GM18873 (cell line): Measurements from ENCODE around the gene PKP1.

Source experiments
- ATAC-seq: cut with Tn5 transposase; IDR thresholded peaks from one replicate; pipeline ENCODE4 v1.9.1; 2021; ENCODE audit warnings: mild to moderate bottlenecking, moderate library complexity, moderate number of reproducible peaks; ENCODE audit not compliant: unreplicated experiment, low FRiP score

Gene PKP1

DNA sequence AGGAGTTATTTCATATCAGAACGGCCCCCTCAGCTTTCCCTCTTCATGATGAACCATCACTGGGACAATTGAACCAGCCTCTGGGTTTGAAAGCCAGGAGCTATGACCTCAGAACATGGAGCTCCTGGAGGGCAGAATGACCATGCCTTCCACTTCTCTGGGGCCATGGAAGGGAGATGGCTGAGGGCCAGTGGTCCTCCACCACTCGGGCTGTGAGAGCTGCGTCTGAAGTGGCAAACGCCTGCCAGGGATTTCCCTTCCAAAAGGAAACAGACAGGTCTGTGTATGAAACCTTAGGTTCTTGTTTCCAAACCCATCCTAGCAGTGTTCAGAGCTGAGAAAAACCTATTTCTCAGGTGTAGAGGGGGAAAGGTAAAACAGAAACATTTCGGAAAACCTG lies 22.5 kb downstream of the PKP1 start:
- ATAC-seq: no peak

DNA sequence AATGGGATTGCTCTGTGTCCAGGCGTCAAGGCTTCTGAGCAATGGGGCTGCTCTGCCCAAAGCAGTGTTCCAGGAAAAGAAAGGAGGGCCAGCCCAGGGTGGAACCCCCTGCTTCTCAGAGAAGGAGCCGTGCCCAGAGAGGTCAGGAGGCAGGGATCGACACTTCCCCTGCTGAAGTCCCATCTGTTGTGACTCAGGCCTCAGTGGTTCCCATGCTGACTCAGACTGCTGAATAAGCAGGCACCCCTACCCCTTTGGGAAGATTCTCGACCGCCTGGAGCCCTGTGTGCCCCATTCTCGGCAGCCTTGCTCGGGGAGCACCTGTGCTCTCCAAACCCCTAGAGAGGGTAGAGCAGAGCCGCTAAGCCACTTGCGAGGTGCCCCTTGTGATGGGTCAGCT lies 23.9 kb downstream of the PKP1 start:
- ATAC-seq: no peak

DNA sequence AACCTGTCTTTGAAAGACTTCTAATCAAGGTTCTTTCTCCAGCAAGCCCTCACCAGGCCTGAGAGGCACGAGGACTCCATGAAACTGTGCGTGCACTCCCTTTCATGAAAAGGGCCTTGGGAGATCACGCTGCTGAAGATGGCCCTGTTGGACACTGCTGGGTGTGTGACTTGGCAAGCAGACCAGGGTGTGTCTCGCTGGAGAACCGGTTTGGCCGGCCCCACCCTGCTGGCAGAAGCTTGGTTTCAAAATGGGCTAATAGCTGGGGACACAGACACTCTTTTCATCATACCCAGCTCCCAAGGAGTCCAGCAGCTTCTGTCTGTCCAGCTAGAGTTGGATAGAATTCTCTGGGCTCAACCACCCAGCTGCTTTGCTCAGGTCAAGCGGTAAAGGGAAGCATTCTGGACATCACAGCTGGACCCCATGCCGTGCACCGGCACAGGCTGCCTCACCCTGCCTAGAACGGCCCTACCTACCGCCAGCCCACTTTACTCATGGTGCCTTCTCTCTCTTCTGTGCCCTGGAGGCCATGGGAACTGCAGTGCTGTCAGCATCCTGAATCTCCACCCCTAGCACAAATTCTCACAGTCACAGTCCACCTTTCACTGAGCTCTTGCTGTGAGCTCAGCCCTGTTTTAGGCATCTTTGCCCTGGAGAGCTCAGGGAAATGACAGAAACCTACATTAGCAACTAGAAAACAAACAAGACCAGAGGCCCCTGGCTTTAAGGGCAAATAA lies 24.6 kb downstream of the PKP1 start:
- no peak for ATAC-seq

DNA sequence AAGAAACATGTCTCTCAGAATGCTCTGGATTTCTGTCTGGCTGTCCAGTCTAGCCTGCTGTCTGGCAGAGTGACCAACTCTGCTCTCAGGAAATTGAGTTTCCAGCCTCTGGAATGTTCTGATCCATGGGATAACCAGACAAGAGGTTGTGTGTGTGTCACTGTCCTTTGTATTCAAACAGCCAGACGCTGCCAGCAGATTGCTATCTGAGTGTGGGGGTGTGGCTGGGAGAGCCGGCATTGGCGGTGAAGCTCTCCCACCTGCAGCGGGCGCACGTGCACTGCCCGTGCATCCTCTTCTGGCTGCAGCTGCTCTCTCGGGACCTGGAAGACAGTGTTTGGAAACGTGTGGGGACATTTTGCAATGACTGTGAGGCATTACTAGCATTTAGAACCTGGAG lies 26.1 kb downstream of the PKP1 start:
- no peak for ATAC-seq

DNA sequence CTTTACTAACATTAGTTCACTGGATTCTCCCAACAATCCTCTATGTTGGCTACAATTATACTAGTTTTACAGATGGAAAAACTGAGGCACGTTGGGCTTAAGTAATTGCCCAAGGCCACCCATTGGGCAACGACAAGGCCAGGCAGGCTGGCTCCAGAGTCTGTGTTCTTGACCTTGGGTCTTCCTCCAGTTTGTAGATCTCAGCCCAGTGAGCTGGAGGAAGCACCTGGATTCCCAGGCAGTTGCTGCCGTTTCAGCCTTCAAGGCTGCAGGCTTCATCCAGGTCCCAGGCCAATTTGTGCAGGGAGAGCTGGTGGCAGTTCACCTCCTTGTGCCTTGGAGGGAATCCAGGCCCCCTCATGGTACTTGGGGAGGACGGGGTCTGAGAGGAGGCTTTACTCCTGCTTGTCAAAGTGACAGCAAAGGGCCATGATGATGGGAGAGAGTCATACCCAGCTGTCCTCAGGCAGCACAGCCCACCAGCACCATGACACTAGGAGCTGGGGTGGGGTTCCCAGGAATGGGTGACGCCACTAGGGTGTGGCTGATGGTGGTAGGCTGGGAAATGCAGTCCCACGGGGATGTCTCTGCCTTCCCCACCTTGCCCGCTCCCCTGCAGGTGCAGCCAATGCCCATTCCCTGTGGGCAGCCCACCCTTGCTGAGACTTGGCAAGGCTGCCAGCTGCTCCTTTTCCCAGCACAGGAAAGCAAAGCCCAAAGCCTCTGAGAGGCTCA lies 27.1 kb downstream of the PKP1 start:
- no peak for ATAC-seq

DNA sequence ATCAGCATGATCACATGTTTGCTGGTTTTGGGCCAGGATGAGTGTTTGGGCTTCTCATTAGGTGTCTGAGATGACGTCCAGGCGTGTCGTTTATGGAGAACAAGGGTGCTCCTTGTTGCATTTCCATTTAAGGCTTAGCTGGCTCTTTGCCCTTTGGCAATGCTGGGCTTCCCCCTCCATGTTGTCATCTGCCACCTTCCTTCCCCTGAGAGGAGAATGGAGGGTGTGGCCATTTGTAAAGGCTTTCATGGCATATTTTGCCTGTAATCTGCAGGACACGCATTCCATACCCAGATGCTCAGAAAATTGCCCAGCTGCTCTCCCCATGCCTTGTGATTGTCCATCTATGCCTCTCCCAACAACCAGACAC lies 27.7 kb downstream of the PKP1 start:
- ATAC-seq: no peak

DNA sequence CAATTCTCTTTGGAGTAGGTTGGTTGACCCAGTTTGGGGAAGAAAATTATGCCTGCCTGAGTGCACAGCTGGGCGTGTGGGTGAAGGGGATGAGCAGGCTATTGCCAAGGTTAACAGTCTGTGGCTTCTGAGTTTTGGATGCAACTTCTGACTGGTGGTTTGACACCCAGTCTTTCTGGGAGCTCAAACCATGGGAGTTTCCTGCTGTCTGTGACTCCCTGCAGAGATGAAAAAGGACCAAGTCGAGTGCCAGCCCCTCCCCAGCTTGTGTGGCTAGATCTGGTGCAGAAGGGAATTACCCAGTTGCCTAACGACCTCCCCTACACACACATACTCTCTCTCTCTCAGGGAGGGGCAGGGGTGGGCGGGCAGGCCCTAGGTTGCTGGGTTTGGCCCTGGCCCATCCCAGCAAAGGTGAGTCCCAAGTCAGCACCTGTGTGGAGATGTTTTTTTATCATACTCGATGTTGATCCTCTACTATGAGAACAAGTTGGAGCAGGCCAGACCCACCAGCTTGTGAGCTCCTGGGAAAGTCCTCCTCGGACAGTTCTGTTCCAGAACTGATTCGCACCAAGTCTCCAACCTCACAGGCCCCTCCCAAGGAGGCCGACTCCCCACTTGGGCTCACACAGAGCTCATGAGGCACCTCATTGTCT lies 28.2 kb downstream of the PKP1 start:
- ATAC-seq: no peak

DNA sequence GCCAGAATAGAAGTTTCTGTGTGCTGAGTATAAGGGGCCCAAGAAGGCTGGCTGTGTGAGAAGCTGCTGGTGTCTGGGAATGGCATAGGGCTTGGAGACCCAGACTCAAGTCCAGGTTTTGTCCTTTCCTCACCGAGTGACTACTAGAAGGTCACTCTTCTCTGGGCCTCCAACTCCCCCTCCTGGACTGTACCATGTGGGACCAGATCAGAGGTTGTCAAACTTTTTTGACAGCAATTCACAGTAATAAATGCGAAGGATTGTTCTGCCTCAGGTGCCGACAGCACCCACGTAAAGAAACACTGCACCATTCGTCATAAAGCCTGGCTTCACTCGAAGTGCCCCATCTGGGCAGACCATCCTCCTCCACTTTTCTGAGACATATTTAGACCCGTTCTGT lies 29.0 kb downstream of the PKP1 start:
- no peak for ATAC-seq

DNA sequence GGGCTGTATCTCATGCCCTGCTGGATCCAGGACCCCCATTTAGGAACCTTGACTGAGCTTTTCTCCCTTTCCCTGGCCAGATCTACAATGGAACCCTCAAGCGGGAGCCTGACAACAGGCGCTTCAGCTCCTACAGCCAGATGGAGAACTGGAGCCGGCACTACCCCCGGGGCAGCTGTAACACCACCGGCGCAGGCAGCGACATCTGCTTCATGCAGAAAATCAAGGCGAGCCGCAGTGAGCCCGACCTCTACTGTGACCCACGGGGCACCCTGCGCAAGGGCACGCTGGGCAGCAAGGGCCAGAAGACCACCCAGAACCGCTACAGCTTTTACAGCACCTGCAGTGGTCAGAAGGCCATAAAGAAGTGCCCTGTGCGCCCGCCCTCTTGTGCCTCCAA lies 29.8 kb downstream of the PKP1 start:
- no peak for ATAC-seq

DNA sequence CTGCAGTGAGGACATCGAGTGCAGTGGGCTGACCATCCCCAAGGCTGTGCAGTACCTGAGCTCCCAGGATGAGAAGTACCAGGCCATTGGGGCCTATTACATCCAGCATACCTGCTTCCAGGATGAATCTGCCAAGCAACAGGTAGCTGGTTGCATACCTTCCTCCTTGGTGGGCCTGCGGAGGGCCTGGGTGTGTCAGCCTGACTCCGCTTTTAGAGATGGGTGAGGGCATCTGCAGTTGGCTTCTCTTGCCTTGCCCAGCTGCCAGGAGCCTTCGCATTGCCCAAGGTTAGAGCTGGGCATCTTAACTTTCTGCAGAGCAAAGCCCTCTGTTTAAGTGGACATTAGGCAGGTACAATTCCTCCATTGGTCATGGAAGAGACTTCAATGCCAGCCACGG lies 33.2 kb downstream of the PKP1 start:
- ATAC-seq: no peak

DNA sequence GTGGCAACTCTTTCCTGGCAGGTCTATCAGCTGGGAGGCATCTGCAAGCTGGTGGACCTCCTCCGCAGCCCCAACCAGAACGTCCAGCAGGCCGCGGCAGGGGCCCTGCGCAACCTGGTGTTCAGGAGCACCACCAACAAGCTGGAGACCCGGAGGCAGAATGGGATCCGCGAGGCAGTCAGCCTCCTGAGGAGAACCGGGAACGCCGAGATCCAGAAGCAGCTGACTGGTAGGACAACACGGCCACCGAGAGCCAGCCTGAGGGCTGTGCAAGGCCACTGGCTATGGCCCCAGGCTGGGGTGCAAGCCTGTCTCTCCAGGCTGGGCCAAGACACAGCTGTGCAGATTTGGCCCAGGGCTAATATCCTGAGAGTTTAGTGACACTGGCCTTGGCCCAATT lies 34.2 kb downstream of the PKP1 start:
- ATAC-seq: no peak

DNA sequence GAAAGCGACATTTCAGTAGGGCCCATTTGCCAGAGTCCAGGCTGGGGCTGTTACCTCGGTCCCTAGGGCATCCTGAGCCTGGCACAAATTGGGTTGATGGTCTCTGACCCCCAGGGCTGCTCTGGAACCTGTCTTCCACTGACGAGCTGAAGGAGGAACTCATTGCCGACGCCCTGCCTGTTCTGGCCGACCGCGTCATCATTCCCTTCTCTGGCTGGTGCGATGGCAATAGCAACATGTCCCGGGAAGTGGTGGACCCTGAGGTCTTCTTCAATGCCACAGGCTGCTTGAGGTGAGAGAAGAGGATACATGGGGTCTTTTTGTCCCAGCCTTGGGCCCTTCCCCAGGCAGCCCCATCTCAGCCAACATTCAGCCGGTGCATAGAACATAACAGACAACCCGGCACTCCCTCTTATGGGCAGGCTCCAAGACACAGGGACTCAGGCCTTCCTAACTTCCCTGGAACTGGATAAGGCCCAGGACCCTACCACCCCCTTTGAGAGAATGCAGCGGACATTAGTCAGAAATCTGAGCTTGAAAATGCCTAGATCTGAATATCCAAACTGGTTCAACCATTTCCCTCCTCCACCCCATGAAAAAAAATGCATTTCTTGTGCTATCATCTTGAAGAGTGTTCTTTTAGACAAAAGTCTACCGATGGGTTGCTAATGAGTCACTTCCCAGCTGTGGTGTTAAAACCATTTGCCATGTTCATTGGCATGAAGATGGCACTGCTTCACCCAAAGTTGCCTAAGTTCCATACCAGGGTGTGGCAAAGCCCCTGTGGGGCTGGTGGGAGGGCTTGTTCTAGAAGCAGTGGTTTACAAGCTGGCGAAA lies 35.4 kb downstream of the PKP1 start:
- no peak for ATAC-seq

DNA sequence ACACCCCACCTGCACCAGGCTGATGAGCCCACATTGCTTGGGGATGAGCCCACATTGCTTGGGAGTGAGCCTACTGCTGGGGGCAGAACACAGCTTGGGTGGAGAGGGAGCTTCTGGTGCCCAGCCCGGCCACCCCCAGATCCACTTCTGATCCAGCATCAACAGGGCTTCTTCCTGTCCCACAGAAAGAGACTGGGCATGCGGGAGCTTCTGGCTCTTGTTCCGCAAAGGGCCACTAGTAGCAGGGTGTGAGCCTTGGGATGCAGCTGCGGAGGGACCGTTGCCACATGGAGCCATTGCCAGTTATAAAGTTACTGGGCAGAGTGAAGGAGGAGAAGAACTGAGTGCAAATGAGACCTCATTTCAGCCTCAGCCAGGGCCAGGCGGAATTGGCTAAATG lies 36.3 kb downstream of the PKP1 start:
- no peak for ATAC-seq

DNA sequence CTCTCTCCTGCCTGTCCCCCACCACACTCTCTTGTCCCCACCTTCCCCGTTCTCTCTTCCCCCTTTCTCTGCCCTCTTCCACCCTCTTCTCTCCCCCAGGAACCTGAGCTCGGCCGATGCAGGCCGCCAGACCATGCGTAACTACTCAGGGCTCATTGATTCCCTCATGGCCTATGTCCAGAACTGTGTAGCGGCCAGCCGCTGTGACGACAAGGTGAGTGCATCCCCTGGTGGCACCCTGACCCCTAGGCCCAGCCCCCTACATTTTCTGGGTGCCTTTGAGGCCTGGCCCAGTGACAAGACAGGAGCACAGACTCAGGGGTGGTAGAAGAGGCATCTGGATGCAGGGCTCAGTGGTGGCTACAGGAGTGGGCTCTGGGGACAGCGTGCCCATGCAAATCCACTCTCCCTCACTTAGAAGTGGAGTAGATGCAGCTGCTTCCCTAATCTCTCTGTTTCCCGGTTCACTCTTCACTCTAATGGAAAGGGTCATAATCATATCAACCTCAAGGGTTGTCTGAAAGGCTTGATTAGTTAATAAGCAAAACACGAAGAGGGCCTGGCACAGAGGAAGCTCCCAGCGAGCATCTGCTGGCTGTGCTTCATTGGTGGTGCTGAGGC lies 37.0 kb downstream of the PKP1 start:
- no peak for ATAC-seq

DNA sequence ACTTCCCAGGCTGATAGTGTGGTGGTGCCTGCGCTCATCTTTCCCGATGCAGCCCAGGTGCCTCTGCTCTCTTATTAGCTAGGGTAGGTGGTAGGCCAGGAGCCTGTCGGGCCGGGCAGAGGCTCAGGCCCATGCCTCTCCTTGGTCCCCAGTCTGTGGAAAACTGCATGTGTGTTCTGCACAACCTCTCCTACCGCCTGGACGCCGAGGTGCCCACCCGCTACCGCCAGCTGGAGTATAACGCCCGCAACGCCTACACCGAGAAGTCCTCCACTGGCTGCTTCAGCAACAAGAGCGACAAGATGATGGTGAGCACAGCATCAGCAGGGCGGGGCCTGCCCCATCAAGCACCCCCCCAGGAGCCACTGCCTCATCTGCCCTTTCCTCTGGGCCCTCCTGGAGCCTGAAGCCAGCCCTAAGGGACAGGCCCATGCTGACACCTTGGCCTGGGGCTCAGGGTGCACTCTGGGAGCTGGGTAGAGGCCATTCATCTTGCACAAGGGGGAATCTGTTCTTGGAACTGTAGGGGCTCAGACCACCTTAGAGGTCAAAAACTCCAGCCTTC lies 38.6 kb downstream of the PKP1 start:
- no peak for ATAC-seq

DNA sequence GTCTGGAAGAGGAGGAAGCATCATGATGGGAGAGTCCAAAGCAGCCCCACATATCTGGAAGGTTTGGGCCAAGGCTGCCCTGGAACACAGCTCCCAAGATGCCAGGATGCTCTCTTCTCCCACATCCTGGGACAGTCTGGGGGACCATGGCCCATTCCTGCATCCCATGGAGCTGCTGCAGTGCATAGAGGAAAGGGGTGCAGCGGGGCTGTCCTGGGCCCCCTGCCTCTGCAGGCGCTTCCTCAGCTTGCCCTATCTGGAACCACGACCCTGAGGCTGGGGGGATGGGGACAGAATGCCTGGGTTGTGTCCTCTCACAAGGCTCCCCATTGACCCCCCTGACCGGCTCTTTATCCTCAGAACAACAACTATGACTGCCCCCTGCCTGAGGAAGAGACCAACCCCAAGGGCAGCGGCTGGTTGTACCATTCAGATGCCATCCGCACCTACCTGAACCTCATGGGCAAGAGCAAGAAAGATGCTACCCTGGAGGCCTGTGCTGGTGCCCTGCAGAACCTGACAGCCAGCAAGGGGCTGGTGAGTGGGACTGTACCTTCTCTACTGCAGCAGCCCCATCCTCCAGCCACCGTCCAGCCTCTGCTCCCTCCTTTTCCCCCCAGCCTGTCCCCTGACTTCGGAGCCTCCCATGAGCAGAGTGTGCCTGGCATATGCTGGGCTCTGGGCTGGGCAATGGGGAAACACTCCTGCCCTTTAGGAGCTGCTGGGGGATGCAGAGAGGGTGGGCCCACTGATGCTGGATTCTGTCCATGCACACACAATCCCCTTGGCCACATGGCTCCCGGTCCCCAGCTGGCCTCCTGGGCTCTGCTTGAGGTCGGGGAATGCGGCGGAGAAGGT lies 39.6 kb downstream of the PKP1 start:
- ATAC-seq: no peak

DNA sequence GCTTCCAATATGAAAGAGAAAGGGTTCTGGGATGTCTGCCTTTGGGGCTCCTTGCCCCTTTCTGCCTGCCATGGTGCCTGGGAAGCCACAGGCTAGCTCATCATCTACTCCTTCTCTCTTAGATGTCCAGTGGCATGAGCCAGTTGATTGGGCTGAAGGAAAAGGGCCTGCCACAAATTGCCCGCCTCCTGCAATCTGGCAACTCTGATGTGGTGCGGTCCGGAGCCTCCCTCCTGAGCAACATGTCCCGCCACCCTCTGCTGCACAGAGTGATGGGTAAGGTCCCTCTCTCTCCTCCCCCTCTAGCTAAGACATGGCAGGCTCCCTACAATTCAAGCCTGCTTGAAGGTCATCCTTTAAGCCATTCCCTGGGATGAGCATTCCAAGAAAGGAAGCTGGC lies 41.0 kb downstream of the PKP1 start:
- ATAC-seq: no peak

DNA sequence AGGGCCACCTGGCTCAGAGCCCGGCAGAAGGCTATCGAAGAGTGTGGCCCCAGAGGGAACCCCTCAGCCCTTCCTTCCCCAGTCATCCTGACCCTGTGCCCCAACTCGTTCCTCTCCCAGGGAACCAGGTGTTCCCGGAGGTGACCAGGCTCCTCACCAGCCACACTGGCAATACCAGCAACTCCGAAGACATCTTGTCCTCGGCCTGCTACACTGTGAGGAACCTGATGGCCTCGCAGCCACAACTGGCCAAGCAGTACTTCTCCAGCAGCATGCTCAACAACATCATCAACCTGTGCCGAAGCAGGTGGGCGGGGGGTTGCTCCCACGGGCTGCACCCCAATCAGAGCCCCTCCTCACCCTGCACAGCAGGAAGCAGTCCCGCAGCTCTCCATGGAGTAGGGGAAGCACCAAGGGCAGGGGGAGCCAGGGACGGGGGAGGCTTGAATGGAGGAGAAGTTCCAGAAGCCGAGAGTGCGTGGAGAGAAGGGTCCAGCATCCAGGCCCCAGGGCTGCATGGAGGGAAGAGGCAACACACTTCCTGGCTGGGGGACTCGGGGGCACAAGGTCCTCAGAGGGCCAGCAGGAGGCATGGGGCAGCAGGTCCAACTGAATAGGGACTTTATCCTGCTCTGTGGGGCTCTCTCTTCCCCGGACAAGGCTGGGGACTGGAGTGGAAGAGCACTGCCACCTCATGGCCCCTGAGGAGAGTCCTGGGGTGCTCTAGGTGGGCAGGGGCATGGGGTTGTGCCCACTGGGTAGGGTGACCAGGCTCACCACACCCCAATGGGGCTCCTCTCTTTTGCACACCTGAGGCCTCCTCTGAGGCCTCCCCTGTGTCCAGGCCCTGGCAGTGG lies 41.7 kb downstream of the PKP1 start:
- no peak for ATAC-seq
